ENCODE data around the gene KCNJ15. TPM values are rescaled to one million over a fixed set of nuclear protein-coding genes. Genes with fewer than 3 reads are reported as not detected.
A peak's percentile ranks its signal among the peaks of the same experiment; 100 is the strongest.

The KCNJ15 gene
- total RNA-seq, 1 donor from 2014 or later: 1.4 TPM

DNA sequence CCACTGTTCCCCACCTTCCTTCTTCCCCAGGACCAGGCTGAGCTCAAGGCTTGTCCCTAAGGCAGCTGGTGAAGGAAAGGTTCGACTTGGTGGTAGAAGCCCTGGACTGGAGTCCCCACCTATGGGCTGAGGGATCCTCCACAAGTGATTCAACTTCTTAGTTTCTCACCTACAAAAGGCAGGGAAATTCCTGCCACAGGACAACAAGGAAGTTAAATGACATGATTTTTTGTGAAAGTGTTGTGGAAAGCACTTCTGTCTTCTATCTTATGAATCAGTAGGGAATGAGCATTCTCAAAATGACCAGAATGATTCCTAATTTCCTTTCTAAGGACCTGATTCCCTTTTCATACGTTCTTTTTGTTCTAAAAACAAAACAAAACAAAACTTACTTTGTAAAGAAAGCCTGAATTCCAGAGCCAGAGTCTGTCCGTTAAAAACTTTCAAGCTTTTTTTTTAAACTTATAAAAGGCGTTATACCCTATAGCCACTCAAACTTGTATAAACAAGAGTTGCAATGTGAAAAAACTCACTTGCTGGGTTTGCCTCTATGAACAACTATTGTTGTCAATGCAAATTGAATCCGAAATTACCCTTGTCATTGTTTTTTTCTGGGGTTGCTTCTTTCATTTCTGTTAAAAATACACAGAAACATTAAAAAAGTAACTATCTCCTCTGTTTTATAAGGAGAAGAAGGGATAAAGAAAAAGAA is 12.2 kb downstream of the KCNJ15 start:
- no peak for DNase-seq

GRCh38 chr21:38269576-38269936 is 12.8 kb downstream of the KCNJ15 start:
- DNase-seq: no peak

- DNase-seq: no peak
Observed at GRCh38 chr21:38272215-38272614, 15.4 kb downstream of the KCNJ15 start.

DNA sequence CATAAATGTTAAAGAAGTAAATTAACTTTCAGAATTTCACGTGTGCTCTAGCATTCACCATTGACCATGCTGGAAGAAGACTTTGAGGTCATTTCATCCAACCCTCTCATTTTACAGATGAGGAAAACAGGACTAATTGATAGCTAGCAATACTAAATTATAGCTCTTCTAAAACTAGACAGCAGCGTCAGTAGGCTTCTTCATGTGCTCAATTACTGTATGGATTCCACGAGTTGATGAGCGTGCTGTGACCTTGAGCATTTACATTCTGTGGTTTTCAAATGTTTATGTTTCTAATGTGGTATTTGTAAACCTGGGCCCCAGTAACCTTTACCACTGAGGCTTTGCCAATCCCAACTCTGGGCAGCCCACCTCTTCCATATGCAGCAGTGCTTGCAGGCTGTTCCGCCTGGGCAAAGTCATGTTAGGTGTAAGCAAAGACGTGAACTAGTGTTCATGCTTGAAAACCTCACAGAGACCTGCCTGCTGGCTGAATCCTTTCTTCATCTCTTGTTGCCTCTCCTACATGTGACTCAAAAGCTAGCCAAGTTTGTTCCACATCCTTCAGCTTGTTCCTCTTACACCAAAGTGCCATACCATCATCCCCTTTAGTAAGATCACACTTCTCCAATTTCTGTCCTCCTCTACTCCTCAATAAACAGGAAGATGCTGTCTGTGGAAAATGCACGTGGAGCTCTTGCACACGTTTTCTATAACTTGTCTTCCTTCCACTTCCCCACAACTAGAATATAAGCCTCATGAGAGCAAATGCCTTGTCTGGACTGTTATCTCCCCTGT is 17.2 kb downstream of the KCNJ15 start:
- no peak for DNase-seq

DNA sequence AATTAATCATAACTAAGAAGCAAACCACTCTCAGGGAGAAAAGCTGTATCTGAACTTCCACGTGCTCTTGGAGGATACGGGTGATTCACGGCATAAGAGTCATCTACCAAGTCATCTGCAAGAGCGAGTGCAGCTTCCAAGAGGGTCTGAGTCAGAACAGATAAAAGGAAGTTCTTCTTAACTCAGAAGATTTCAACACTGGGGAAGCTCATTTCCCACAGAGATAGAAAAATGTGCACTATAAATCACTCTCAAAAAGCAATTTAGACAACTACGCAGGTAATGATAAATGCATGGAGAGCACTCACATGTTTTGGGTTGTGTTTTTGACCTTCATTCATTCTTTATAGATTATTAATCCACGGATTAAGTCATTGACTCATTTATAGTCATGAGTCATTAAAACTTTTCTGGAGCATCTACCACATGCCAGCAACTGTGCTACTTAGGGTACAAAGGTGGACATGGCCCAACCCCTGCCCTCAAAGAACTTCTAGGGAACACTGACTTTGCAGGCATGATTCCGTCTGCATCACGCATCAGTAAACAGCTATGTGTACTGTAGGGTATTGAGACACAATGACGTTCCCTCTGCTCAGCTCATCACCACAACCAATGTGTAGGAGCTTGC is 20.8 kb downstream of the KCNJ15 start:
- DNase-seq: peak; percentile 76

GRCh38 chr21:38280454-38280853 is 23.7 kb downstream of the KCNJ15 start:
- DNase-seq: no peak

- no peak for DNase-seq
Observed at GRCh38 chr21:38280867-38281266, 24.1 kb downstream of the KCNJ15 start.

DNA sequence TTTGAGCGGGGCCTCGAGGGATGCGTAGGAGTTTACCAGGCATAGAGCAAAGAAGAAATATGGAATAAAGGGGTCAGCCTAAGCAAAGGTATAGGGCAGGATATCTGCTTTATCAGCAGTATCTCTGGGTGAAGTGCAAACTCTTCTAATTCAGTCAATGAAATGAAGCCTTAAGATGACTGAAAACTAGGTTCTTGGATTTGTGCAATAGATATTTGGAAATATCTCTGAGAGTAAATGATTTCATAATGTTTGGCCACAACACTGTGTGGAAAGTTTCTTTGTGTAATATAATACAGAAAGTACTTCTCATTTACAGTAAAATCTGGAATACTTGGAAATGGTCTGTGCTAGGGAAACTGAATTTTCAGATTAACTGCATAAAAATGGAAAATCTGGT is 26.1 kb downstream of the KCNJ15 start:
- no peak for DNase-seq

- no peak for DNase-seq
Observed at GRCh38 chr21:38284216-38284615, 27.4 kb downstream of the KCNJ15 start.

DNA sequence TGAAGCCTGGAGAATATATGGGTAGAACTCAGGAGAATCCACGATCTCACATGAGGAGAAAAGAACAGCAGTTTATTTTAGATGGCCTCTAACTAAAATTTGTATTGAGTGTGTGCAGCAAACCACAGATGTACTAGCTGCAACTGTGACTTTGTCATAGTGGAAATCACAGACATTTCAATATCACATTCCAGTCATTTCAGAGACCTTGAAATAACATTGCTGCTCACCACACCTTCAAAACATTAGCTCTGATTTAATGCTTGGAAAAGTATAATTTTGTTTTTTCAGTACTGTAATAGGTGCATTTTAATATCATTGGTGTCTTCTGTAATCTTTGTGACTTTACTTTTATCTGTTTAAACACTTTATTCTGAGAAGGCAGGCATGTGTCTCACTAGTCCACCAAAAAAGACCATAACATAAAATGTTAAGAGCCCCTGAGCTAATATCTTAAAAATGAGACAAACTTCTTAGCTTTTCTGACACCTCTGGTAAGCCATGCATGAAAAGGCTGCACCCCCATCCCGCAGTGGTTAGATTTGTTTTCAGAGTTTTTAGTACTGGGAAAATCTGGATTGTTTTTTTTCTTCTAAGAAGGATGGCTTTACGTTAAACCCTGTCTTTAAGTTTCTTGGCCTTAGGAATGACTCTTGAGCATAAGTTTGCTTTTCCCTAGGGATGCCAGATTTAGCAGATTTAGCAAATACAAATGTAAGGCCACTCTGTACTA is 30.1 kb downstream of the KCNJ15 start:
- DNase-seq: no peak

DNA sequence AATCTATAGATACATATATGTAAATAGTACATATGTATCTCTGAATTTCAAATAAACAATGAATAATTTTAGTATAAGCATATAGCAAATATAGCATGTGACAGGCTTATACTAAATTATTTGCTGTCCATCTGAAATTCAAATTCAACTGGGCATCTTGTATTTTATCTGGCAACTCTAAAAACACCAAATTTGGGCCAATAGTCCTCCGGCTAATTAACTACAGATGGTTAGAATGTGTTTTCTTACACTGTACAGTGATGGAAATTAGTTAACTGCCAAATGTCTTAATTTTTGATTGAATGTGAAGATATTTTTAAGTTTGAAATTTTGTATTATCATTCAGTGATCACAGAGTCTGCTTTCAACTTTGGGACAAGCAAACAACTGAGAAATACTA is 30.7 kb downstream of the KCNJ15 start:
- no peak for DNase-seq

GRCh38 chr21:38289705-38290485 is 33.1 kb downstream of the KCNJ15 start:
- peak; percentile 70 for DNase-seq

DNA sequence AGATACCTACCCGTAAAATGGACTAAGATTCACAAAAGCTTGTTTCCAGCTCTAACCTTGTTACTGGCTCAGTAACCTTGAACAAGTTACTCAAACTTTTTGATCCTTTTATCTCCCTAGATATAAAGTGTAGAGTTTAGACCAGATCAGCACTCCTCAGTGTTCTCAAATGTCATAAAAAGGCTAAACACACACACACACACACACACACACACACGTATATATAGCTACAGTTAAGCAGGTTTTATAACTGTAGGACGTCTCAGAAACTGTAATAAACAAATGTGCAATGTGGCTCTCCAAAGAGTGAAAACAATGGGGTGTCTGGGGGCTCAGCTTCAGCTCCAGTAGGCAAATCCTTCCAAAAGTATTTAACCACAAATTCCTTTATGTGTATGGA is 34.0 kb downstream of the KCNJ15 start:
- no peak for DNase-seq

DNA sequence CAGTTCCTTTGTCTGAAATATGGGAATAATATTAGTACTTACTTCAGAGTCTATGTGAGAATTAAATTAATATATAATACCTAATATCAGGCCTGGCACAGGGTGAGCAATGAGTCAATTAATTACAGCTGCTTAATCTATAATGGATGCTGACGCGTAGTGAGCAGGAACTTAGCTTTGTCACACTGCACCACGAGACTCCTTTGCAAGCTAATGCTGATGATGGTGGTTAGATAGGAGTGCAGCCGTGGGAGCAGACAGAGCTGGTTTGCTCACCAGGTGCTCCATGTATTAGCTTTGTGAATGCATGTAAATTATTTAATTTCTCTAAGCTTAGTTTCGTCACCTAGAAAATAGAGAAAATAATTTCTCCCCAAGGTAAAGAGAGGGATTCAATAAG is 35.1 kb downstream of the KCNJ15 start:
- DNase-seq: no peak

- DNase-seq: no peak
Observed at GRCh38 chr21:38293113-38293512, 36.3 kb downstream of the KCNJ15 start.

GRCh38 chr21:38293765-38294164 is 37.0 kb downstream of the KCNJ15 start:
- peak; percentile 21 for DNase-seq

DNA sequence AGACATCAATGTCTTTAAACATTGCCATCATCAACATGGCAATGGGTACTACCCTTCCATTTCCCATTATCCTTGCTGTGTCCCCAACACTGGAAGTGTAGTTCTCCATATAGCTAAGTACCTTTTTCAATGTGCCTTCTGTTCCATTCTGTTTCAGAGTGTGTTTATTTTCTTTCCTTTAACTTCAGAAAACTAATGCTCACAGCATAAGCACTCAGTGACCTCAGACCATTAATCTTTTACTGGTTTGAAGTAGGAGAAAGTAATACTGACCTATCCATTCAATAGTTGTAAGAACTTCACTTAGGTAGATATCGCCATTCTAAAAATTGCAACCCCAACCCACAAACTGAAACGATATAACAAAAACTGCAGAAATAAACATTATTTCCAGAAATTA is 37.8 kb downstream of the KCNJ15 start:
- no peak for DNase-seq

DNA sequence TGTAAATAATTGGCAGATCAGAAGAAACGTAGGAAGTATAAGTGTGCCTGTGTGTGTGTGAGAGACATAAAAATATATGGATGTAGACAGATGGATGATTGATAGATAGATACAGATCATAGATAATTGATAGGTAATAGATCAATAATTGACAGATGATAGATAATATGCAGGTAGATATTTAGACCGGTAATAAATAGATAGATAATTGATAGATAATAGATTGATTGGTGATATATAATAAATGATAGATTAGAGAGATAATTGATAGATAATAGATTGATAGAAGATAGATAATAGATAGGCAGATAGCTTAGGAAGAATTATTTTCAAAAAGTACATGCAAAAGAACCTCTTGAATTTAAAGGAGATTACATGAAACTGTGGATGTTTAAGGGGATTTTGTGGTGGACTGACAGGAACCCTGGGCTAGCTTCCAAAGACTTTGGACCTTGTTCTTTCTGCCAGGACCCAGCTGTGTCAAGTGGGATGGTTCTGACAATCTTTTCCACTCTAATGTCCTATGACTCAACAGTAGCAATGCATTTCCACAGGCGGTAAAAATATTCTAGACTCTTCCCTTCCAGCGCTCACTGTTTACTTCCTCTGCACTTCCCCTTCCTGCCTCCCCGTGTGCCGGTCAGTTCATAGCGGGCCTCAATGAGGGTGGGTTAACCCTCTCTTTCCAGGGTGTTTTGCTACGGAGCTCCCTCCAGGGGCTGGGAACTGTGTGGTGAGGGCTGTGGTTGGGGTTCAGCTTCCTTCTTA is 39.4 kb downstream of the KCNJ15 start:
- peak; percentile 62 for DNase-seq

- DNase-seq: peak; percentile 32
Observed at GRCh38 chr21:38297194-38297631, 40.4 kb downstream of the KCNJ15 start.

DNA sequence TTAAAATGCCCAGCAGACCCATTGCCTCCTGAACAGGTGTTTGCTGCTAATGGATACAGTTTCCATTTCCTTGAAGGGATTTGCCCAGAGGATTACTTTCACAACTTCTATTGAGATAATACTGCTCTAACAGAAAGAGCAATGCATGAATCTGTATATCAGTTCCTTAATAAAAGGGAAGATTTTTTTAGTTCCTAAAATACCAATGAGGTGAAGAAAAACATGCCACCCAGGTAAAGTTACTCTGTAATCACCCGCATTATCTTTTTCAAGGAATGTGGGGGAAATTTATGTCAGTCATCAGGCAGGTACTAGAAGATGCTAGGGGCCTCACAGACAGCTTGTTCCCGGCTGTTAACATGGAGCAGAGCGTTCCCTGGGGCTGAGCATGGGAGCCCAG is 41.1 kb downstream of the KCNJ15 start:
- no peak for DNase-seq

DNA sequence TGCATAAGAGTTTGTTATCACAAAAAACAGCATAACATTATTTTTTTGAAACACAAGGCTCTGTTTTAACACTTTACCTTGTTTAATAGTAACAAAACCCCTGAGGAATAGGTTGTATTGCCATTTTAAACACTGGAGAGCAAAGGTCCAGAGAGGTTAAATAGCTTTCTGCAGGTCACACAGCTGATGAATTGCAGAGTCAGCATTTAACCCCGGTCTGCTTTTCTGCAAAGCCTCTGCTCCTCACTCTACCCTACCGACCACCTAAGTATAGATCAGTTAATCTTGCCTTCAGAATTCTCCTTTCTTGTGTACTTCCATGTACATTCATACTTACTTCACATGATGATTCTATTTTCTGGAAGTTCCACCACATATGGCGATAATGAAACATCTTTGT is 42.0 kb downstream of the KCNJ15 start:
- no peak for DNase-seq
